Pons (tissue), 1 donor: ENCODE data around the gene LTN1.
A peak's percentile ranks its signal among the peaks of the same experiment; 100 is the strongest.
"Not testable (repeated sequence)": the region's sequence is repeated elsewhere in the genome, so short reads cannot be mapped to it uniquely, and the experiment has no call there.

ENCODE experiments used
- DNase-seq: peaks from one replicate; pipeline ENCODE4 v3.0.0-alpha.2; 2016; ENCODE audit warnings: low spot score

Gene LTN1, protein sequence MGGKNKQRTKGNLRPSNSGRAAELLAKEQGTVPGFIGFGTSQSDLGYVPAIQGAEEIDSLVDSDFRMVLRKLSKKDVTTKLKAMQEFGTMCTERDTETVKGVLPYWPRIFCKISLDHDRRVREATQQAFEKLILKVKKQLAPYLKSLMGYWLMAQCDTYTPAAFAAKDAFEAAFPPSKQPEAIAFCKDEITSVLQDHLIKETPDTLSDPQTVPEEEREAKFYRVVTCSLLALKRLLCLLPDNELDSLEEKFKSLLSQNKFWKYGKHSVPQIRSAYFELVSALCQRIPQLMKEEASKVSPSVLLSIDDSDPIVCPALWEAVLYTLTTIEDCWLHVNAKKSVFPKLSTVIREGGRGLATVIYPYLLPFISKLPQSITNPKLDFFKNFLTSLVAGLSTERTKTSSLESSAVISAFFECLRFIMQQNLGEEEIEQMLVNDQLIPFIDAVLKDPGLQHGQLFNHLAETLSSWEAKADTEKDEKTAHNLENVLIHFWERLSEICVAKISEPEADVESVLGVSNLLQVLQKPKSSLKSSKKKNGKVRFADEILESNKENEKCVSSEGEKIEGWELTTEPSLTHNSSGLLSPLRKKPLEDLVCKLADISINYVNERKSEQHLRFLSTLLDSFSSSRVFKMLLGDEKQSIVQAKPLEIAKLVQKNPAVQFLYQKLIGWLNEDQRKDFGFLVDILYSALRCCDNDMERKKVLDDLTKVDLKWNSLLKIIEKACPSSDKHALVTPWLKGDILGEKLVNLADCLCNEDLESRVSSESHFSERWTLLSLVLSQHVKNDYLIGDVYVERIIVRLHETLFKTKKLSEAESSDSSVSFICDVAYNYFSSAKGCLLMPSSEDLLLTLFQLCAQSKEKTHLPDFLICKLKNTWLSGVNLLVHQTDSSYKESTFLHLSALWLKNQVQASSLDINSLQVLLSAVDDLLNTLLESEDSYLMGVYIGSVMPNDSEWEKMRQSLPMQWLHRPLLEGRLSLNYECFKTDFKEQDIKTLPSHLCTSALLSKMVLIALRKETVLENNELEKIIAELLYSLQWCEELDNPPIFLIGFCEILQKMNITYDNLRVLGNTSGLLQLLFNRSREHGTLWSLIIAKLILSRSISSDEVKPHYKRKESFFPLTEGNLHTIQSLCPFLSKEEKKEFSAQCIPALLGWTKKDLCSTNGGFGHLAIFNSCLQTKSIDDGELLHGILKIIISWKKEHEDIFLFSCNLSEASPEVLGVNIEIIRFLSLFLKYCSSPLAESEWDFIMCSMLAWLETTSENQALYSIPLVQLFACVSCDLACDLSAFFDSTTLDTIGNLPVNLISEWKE (N-terminal part only)

DNA sequence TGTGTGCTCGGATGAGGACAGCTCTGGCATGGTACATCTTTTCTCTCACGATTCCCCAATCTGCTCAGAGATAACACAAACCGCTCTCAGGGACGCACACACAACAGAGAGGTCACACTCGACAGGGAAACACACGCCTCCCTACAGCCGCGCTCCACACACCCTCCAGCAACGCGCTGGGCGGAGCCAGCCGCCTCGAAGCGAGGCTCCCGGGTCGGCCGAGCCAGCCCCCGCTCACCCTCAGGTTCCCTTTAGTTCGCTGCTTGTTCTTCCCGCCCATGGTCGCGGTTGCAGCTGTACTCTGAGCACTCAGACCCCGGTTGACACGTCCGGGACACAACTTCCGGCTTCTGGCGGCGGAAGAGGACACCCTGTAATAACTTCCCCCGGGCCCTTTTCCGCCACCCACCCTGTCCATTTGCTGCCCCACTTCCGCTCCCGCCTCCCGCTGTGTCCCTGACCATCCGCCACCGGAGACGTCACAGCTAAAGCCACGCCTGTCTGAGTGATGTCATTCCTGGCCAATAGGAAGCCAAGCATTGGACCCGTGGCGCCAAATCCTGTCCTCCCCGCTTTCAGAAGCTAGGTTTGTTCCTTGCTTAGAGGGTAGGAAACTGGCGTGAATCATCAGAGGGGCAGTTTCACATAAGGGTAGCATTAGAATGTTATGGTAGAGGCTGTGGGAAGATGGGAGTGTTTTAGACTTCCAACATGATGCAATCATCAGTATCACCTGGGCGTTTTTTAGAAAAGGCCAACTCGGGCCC is at the start of gene LTN1:
Gene LTN1, minus strand, starts transcription at position 352 of the 767 bp plus-strand sequence. Its CDS starts 72 bp downstream, at position 280.
- peak; percentile 100 for DNase-seq

DNA sequence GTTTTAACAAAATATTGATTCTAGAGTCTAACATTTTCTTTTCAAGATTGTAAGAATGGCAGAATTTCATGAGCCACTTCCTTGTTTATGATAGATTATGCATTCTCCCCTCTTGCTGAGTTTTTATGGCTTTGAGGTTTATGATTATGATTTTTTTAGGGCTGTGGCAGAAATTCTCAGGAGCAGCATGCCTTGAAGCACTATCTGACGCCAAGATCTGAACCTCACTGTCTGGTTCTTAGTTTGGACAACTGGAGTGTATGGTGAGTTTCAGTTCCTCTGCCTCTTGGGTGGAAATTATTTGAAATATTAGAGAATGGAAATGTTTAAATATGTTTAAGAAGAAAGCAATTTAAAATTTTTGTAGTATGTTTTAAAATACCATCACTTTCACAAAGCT is 42.0 kb upstream of the LTN1 start:
- DNase-seq = no peak

DNA sequence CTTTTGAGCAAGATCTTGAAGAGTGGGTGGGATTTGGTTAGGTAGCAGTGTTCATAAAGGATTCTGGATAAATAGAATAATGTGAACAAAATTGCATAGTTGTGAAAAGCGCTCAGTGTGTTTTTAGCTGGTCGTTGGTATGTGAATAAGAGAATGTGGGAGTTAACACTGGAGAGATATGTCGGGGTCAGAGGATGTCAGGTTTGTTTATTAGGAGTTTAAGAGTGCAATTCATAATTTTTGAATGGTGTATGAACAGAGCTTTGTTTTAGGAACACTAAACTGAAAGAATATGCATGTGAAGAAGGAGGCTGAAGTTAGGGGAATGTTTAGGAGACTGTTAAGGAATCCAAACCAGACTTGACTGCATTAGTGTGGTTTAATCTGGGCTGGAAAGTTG is 41.2 kb upstream of the LTN1 start:
- no peak for DNase-seq

DNA sequence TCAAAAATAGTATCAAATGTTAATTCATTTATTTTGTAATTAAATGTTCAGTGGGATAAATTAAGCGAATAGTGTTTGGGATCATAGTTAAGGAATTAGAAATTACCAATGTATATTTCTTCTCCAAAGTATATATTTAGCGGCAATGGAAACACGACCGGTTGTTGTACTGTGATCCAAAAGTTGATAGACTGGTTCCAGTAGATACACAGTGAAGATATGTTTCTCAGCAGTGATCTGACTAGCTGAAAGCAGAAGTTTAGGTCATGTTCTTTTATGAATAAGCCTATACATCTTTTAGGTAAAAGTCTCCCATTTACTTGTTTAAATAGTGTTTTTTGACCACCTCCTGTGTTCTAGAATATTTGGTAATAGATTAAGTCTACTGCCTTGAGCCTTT is 40.6 kb upstream of the LTN1 start:
- no peak for DNase-seq

GRCh38 chr21:29030909-29031308 is 38.2 kb upstream of the LTN1 start:
- no peak for DNase-seq

GRCh38 chr21:29029524-29029923 is 36.8 kb upstream of the LTN1 start:
- DNase-seq = no peak

DNA sequence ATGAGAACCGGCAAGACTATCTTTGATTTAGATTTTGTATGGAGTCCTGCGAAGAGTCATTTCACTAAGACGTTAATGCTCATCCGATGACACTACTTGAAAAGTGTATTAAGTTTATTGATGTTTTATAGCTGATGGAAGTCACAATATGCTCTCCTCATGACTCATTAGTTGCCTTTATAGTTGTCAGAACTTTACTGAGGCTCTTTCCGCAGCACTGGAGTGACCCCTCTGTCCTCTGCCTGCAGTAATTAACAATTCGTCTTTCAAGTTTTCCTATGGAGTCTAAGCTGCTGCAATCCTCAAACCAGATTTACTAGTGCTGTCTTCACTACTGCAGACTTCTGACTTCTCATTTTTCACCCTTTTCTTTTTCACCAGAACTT is 32.6 kb upstream of the LTN1 start:
- no peak for DNase-seq

- peak; percentile 98 for DNase-seq
Measured at GRCh38 chr21:29024474-29025327, 32.0 kb upstream of the LTN1 start, which contains the start of gene USP16. Gene USP16 (plus strand): TSS chr21:29024668. CDS start chr21:29027914, 3,246 bp downstream.

- no peak for DNase-seq
Measured at GRCh38 chr21:29022166-29022565, 29.5 kb upstream of the LTN1 start.

- DNase-seq = no peak
Measured at GRCh38 chr21:29018540-29018939, 25.9 kb upstream of the LTN1 start.

DNA sequence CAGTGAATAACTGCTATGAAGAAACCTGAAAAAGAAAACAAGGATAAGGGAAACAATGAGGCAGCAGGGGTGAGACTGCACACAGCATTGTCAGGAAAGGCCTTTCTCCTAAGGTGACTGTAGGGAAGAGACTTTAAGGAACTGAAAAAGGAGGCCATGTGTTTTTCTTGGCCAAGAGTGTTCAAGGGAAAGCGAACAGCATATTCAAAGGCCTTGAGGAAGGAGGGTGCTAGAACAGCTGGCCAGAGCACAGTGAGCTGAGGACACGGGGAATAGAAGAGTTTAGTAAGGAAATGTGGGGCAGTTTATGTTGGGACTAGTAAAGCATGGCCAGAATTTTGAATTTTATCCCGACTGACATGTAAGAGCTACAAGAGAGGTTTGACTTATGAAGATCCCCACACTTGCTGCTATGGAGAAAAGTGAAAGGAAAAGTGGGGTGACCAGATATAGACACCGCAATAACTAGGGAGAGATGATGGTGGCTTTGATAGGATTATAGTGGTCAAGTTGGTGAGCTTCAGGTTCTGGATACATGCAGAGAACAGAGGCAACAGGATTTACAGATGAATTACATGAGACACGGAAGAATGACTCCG is 25.1 kb upstream of the LTN1 start:
- no peak for DNase-seq

DNA sequence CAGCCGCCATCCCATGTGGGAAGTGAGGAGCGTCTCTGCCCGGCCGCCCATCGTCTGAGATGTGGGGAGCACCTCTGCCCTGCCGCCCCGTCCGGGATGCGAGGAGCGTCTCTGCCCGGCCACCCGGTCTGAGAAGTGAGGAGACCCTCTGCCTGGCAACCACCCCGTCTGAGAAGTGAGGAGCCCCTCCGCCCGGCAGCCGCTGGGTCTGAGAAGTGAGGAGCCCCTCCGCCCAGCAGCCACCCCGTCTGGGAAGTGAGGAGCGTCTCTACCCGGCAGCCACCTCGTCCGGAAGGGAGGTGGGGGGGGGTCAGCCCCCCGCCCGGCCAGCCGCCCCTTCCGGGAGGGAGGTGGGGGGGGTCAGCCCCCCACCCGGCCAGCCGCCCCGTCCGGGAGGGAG is 18.6 kb upstream of the LTN1 start:
- DNase-seq = not testable (repeated sequence)

DNA sequence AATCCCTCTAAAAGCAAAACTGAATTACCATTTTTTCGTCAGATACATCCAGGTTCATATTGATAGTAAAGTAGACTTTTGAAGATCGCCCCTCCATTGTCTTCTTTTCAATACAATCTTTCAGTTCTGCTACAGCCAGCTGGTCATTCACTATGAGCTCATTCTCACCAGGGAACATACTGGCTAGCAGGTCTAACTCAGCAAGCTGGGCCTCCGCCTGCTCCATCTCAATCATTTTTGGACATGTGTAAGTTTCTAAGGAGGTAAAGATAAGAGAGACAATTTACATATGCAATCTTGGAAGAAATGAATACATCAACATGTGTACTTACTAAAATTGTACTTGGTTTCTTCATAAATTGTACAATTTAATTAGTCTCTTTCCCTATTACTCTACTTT is 15.7 kb upstream of the LTN1 start:
- no peak for DNase-seq

GRCh38 chr21:29007810-29008209 is 15.1 kb upstream of the LTN1 start:
- DNase-seq = no peak

DNA sequence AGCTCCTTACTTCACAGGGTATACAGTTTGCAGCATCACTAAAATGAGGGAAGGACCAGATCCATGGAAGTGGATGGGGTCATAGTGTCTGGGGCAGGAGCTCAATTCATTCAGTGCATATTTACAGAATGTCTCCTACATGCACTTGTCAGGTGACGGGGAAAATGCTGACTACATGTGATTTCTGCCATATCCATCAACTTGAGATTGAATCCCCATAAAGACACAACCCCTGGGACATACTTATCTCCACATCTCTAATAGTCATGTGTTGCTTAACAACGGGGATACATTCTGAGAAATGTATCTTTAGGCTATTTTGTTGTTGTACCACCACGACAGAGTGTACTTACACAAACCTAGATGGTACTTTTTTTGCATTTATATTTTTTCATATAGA is 14.5 kb upstream of the LTN1 start:
- DNase-seq = no peak

- no peak for DNase-seq
Measured at GRCh38 chr21:29005696-29006095, 13.0 kb upstream of the LTN1 start.

GRCh38 chr21:29002442-29003144 is 9.9 kb upstream of the LTN1 start:
- peak; percentile 97 for DNase-seq

- no peak for DNase-seq
Measured at GRCh38 chr21:28993293-28993629, 584 bp upstream of the LTN1 start.

GRCh38 chr21:28991861-28992525 is 684 bp downstream of the LTN1 start:
- DNase-seq = no peak
